ENCODE measurements around the gene IL2. TPM values are rescaled to one million over a fixed set of nuclear protein-coding genes. Genes with fewer than 3 reads are reported as not detected.

Gene IL2
- total RNA-seq, 1 experiment from 2014 or later: 0.61 TPM

GRCh38 chr4:122412547-122412946 lies 44.0 kb downstream of the IL2 start:
- no peak for DNase-seq (ENCODE audit: low spot score)
- Mint-ChIP-seq H3K27me3 (ENCODE audit: low read depth) (no peaks in the 10 kb centered on the region), H3K4me3 (no peak overlapping the region), H3K27ac (no peak overlapping the region), H3K9me3 (no peaks in the 10 kb centered on the region), H3K36me3 (no peaks in the 10 kb centered on the region), H3K4me1 (no peaks in the 10 kb centered on the region)
- TF ChIP-seq FOXP1 (CRISPR knock-in tag; IDR thresholded peaks at IDR 0.05; ENCODE audit: borderline replicate concordance): no peak
- TF ChIP-seq, protein P1, sequence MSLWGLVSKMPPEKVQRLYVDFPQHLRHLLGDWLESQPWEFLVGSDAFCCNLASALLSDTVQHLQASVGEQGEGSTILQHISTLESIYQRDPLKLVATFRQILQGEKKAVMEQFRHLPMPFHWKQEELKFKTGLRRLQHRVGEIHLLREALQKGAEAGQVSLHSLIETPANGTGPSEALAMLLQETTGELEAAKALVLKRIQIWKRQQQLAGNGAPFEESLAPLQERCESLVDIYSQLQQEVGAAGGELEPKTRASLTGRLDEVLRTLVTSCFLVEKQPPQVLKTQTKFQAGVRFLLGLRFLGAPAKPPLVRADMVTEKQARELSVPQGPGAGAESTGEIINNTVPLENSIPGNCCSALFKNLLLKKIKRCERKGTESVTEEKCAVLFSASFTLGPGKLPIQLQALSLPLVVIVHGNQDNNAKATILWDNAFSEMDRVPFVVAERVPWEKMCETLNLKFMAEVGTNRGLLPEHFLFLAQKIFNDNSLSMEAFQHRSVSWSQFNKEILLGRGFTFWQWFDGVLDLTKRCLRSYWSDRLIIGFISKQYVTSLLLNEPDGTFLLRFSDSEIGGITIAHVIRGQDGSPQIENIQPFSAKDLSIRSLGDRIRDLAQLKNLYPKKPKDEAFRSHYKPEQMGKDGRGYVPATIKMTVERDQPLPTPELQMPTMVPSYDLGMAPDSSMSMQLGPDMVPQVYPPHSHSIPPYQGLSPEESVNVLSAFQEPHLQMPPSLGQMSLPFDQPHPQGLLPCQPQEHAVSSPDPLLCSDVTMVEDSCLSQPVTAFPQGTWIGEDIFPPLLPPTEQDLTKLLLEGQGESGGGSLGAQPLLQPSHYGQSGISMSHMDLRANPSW (CRISPR knock-in tag; conservative IDR thresholded peaks at IDR 0.05; ENCODE audit: low read depth): no peak
- no peak for TF ChIP-seq ZMAT4 (CRISPR knock-in tag; IDR thresholded peaks at IDR 0.05)
- TF ChIP-seq FOXK1 (CRISPR knock-in tag; IDR thresholded peaks at IDR 0.05): no peak
- TF ChIP-seq ZNF671 (CRISPR knock-in tag; IDR thresholded peaks at IDR 0.05): no peak
- TF ChIP-seq KAT7 (CRISPR knock-in tag; IDR thresholded peaks at IDR 0.05; ENCODE audit: borderline replicate concordance): no peak
- TF ChIP-seq PRDM15 (CRISPR knock-in tag; IDR thresholded peaks at IDR 0.05): no peak
- TF ChIP-seq ZNF512 (CRISPR knock-in tag; IDR thresholded peaks at IDR 0.05; ENCODE audit: borderline replicate concordance): no peak
- no peak for TF ChIP-seq E2F1 (CRISPR knock-in tag; IDR thresholded peaks at IDR 0.05)
- TF ChIP-seq, protein P2, sequence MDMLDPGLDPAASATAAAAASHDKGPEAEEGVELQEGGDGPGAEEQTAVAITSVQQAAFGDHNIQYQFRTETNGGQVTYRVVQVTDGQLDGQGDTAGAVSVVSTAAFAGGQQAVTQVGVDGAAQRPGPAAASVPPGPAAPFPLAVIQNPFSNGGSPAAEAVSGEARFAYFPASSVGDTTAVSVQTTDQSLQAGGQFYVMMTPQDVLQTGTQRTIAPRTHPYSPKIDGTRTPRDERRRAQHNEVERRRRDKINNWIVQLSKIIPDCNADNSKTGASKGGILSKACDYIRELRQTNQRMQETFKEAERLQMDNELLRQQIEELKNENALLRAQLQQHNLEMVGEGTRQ (CRISPR knock-in tag; IDR thresholded peaks at IDR 0.05): no peak
- no peak for TF ChIP-seq ATF1 (CRISPR knock-in tag; IDR thresholded peaks at IDR 0.05)
- TF ChIP-seq RELA (CRISPR knock-in tag; IDR thresholded peaks at IDR 0.05; ENCODE audit: borderline replicate concordance): no peak
- TF ChIP-seq ZNF416 (CRISPR knock-in tag; IDR thresholded peaks at IDR 0.05): no peak
- TF ChIP-seq ATF2 (CRISPR knock-in tag; IDR thresholded peaks at IDR 0.05; ENCODE audit: borderline replicate concordance, low read depth): no peak
- ATAC-seq: no peak
- ChIA-PET CTCF (no interaction called here), POLR2A (no interaction called here)
